Glutamatergic neuron (in vitro differentiated cells): ENCODE measurements around the gene OR2AG1. TPM values are rescaled to one million over a fixed set of nuclear protein-coding genes. Genes with fewer than 3 reads are reported as not detected.

Experiments used
- DNase-seq: peaks from one replicate; pipeline ENCODE4 v3.0.0; 2022
- H3K27ac Mint-ChIP-seq: one replicate; pipeline ENCODE4 v1.8.0; 2020; ENCODE audit warnings: mild to moderate bottlenecking, mixed read lengths, inconsistent platforms; ENCODE audit not compliant: unreplicated experiment
- H3K27me3 Mint-ChIP-seq: one replicate; pipeline ENCODE4 v1.8.0; 2020; ENCODE audit warnings: mild to moderate bottlenecking, moderate library complexity, mixed read lengths, inconsistent platforms; ENCODE audit not compliant: unreplicated experiment
- H3K36me3 Mint-ChIP-seq: one replicate; pipeline ENCODE4 v1.8.0; 2020; ENCODE audit warnings: mild to moderate bottlenecking, mixed read lengths, inconsistent platforms; ENCODE audit not compliant: unreplicated experiment
- H3K4me1 Mint-ChIP-seq: one replicate; pipeline ENCODE4 v1.8.0; 2020; ENCODE audit warnings: mild to moderate bottlenecking, low read depth, mixed read lengths, inconsistent platforms; ENCODE audit not compliant: unreplicated experiment
- H3K4me3 Mint-ChIP-seq: one replicate; pipeline ENCODE4 v1.8.0; 2020; ENCODE audit warnings: mild to moderate bottlenecking, mixed read lengths, inconsistent platforms; ENCODE audit not compliant: unreplicated experiment
- H3K9me3 Mint-ChIP-seq: one replicate; pipeline ENCODE4 v1.8.0; 2020; ENCODE audit warnings: mild to moderate bottlenecking, moderate library complexity, mixed read lengths, inconsistent platforms; ENCODE audit not compliant: unreplicated experiment
- CTCF ChIP-seq: fragments of 200-600 bp; sonication (generic); IDR thresholded peaks from one replicate; pipeline ENCODE4 v1.5.0; 2021; ENCODE audit not compliant: partially characterized antibody, unreplicated experiment
- total RNA-seq: library from RNA; stranded (reverse); fragmentation: NEBNext Ultra II Directional; extraction: Animal tissue kit (Norgen Biotek cat#: 25700); gene quantifications from one replicate; pipeline ENCODE4 v1.2.1, GENCODE V29; 2021; ENCODE audit not compliant: unreplicated experiment

The OR2AG1 gene
- total RNA-seq, 1 donor from 2014 or later: not detected

DNA sequence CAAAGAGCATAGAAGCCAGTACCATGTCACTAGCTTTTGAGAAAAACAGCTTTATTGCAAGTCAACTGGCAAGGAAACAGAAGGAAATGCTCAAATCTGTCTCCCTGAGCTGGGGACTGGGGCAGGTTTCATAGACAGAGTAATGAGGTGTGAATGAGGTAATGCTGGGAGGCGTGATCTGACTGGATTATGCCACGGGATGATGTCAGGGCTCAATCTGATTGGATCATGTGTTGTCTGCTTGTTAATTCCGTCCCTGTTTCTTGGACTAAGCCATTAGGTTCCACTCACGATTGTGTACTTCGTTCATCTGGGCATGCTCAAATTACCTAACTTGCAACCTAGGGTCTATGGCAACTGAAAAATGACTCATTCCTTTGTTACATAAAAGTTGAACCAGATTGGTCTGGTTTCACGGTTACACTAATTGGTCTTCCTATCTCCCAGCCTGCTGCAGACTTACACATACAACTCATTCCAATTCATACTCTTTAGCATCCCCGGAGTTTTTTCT lies 42.5 kb downstream of the OR2AG1 start:
- Mint-ChIP-seq H3K4me1 (no peaks in the 10 kb centered on the region), H3K4me3 (no peak overlapping the region), H3K27ac (no peak overlapping the region), H3K9me3 (no peaks in the 10 kb centered on the region), H3K36me3 (peaks cover under 1% of the 10 kb centered on the region), H3K27me3 (no peaks in the 10 kb centered on the region)
- no peak for DNase-seq
- TF ChIP-seq CTCF: no peak

DNA sequence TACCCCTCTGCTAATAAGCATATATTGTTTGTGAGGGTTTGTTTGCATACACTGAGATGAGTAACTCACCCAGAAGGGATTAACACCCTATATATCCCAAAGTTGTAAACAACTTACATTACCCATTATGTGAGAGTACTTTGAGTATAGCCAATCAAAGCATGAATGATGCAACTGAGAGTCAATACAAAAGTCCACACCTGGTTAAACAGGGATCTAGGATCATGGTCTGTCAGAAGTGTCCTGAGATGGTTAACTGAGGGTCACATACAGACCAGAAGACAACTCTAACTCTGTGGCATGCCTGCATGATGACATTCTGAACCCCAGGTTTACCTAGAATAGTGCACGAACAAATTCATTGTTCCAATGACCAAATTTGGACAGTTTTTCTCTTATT lies 45.3 kb downstream of the OR2AG1 start:
- Mint-ChIP-seq H3K9me3 (no peaks in the 10 kb centered on the region), H3K27me3 (no peaks in the 10 kb centered on the region)

GRCh38 chr11:6833356-6833755 lies 50.5 kb downstream of the OR2AG1 start:
- no peaks in the 10 kb centered on the region for H3K9me3 Mint-ChIP-seq
- no peak overlapping the region for H3K4me3 Mint-ChIP-seq
- no peak overlapping the region for H3K27ac Mint-ChIP-seq

More for the DNA sequence above, 45.3 kb downstream of the OR2AG1 start:
- H3K4me3 Mint-ChIP-seq: no peak overlapping the region
- TF ChIP-seq CTCF: no peak
- H3K27ac Mint-ChIP-seq: no peak overlapping the region
- H3K36me3 Mint-ChIP-seq: no peaks in the 10 kb centered on the region
- H3K4me1 Mint-ChIP-seq: no peaks in the 10 kb centered on the region
- DNase-seq: no peak

DNA sequence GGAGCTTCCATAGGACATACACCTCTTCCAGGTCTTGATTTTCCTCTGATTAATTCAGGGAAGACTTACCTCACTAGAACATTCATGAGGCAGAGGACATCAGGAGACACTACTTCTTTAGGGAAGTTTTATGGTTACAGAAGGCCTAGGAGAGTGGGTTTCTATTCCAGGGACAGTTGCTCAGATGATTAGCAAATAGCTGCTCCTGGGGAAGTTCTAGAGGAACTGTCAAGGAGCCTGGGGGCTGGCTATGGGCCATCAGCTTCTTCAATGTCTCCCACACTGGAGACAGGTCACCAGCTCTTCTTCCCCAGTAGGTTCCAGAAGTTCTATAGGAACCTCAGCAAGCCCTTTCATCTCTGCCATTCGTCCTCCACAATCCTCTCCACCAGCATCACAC lies 51.2 kb downstream of the OR2AG1 start:
- no peak overlapping the region for H3K4me3 Mint-ChIP-seq
- H3K4me1 Mint-ChIP-seq: no peaks in the 10 kb centered on the region
- no peak for DNase-seq
- H3K27me3 Mint-ChIP-seq: no peaks in the 10 kb centered on the region
- no peaks in the 10 kb centered on the region for H3K9me3 Mint-ChIP-seq
- no peaks in the 10 kb centered on the region for H3K36me3 Mint-ChIP-seq
- no peak for TF ChIP-seq CTCF
- H3K27ac Mint-ChIP-seq: no peak overlapping the region

More at GRCh38 chr11:6833356-6833755, 50.5 kb downstream of the OR2AG1 start:
- no peaks in the 10 kb centered on the region for H3K27me3 Mint-ChIP-seq
- H3K4me1 Mint-ChIP-seq: no peaks in the 10 kb centered on the region
- DNase-seq: no peak
- H3K36me3 Mint-ChIP-seq: no peaks in the 10 kb centered on the region
- TF ChIP-seq CTCF: no peak

Other genes starting within 250 kb of the OR2AG1 start
- 16.2 TPM for gene RRP8, start 179.4 kb upstream of the OR2AG1 start, total RNA-seq
- gene ILK, start 179.2 kb upstream of the OR2AG1 start, total RNA-seq: 168 TPM
- 124 TPM for gene TAF10, start 170.8 kb upstream of the OR2AG1 start, total RNA-seq
- gene TPP1, start 163.6 kb upstream of the OR2AG1 start, total RNA-seq: 37.7 TPM
- gene DCHS1, start 127.2 kb upstream of the OR2AG1 start, total RNA-seq: 91.5 TPM
- gene MRPL17, start 99.7 kb upstream of the OR2AG1 start, total RNA-seq: 23.3 TPM
- gene OR2AG2, start 11.0 kb upstream of the OR2AG1 start, total RNA-seq: 0.78 TPM
- 0.56 TPM for gene OR6A2, start 16.7 kb downstream of the OR2AG1 start, total RNA-seq
- not detected for gene OR10A5, start 62.7 kb downstream of the OR2AG1 start, total RNA-seq
- gene OR10A2, start 80.0 kb downstream of the OR2AG1 start, total RNA-seq: not detected
- gene OR10A4, start 93.6 kb downstream of the OR2AG1 start, total RNA-seq: not detected
- gene OR2D2, start 109.5 kb downstream of the OR2AG1 start, total RNA-seq: 0.64 TPM
- gene OR2D3, start 138.0 kb downstream of the OR2AG1 start, total RNA-seq: not detected
- 7.0 TPM for gene ZNF215, start 143.4 kb downstream of the OR2AG1 start, total RNA-seq
- 1.8 TPM for gene ZNF214, start 237.3 kb downstream of the OR2AG1 start, total RNA-seq
- not detected for gene NLRP14, start 237.5 kb downstream of the OR2AG1 start, total RNA-seq